ENCODE results near the gene DUS3L. TPM values are rescaled to one million over a fixed set of nuclear protein-coding genes. Genes with fewer than 3 reads are reported as not detected.

The DUS3L gene
- total RNA-seq, 2 experiments from 2014 or later, result 38.3 to 42.1 TPM

- POLR2A ChIA-PET, result interaction anchor here (0.6 to 3.3 kb wide), 34 partner anchors 11 to 1871 kb away, joined by 3 to 61 read pairs (median 4); partner anchors contain the start of genes CATSPERD, DUS3L, FUT6 and LONP1
- H3K27me3 Mint-ChIP-seq, result no peaks in the 10 kb centered on the region
- CTCF ChIA-PET, result interaction anchor here (0.6 to 2.7 kb wide), 12 partner anchors 12 to 1581 kb away, joined by 3 to 58 read pairs (median 4); partner anchors contain the start of genes CATSPERD, DUS3L, LONP1 and NDUFA11
These were observed 37.1 kb upstream of the DUS3L start for GRCh38 chr19:5827891-5828660.

GRCh38 chr19:5827342-5827890 lies 36.5 kb upstream of the DUS3L start:
- Mint-ChIP-seq H3K27ac (peak overlapping the region; percentile 85), H3K9me3 (no peaks in the 10 kb centered on the region), H3K4me1 (peaks cover 14% of the 10 kb centered on the region), H3K27me3 (no peaks in the 10 kb centered on the region), H3K4me3 (peak overlapping the region; percentile 94), H3K36me3 (ENCODE audit: low read depth) (no peaks in the 10 kb centered on the region)
- CTCF ChIA-PET, result interaction anchor here (0.6 to 2.7 kb wide), 11 partner anchors 13 to 1581 kb away, joined by 3 to 58 read pairs (median 4); partner anchors contain the start of genes CATSPERD, DUS3L, LONP1 and NDUFA11
- no peak for DNase-seq
- POLR2A ChIA-PET, result interaction anchor here (0.6 to 3.3 kb wide), 20 partner anchors 11 to 1871 kb away, joined by 3 to 61 read pairs (median 6); partner anchors contain the start of genes CATSPERD, DUS3L, FUT6 and LONP1

More at GRCh38 chr19:5827891-5828660, 37.1 kb upstream of the DUS3L start:
- peak; percentile 97 for DNase-seq
- H3K9me3 Mint-ChIP-seq, result no peaks in the 10 kb centered on the region
- H3K36me3 Mint-ChIP-seq (ENCODE audit: low read depth), result no peaks in the 10 kb centered on the region
- peaks cover 14% of the 10 kb centered on the region for H3K4me1 Mint-ChIP-seq
- H3K4me3 Mint-ChIP-seq, result peak overlapping the region; percentile 94
- H3K27ac Mint-ChIP-seq, result peak overlapping the region; percentile 97

- no peaks in the 10 kb centered on the region for H3K27me3 Mint-ChIP-seq
- ChIA-PET POLR2A (interaction anchor here (0.6 to 3.3 kb wide), 9 partner anchors 18 to 1664 kb away, joined by 4 to 61 read pairs (median 11); partner anchors contain the start of genes CATSPERD, DUS3L, LONP1 and NDUFA11), CTCF (interaction anchor here (1.2 to 2.7 kb wide), 2 partner anchors 23 to 36 kb away, joined by 3 to 58 read pairs; partner anchors contain the start of genes DUS3L and NRTN)
- no peaks in the 10 kb centered on the region for H3K36me3 Mint-ChIP-seq (ENCODE audit: low read depth)
- peak overlapping the region; percentile 94 for H3K4me3 Mint-ChIP-seq
- DNase-seq, result peak; percentile 22
- peak overlapping the region; percentile 85 for H3K27ac Mint-ChIP-seq
- peaks cover 14% of the 10 kb centered on the region for H3K4me1 Mint-ChIP-seq
- no peaks in the 10 kb centered on the region for H3K9me3 Mint-ChIP-seq
These were observed 35.8 kb upstream of the DUS3L start for GRCh38 chr19:5826531-5827341.

- no peaks in the 10 kb centered on the region for H3K9me3 Mint-ChIP-seq
- H3K27me3 Mint-ChIP-seq, result peaks cover 2% of the 10 kb centered on the region
- POLR2A ChIA-PET, result no interaction called here
These were observed 34.2 kb upstream of the DUS3L start for GRCh38 chr19:5825178-5825577.

GRCh38 chr19:5824751-5825150 lies 33.8 kb upstream of the DUS3L start:
- DNase-seq, result no peak
- Mint-ChIP-seq H3K36me3 (ENCODE audit: low read depth) (no peaks in the 10 kb centered on the region), H3K27me3 (peaks cover 2% of the 10 kb centered on the region), H3K27ac (no peak overlapping the region), H3K4me3 (no peak overlapping the region), H3K4me1 (peaks cover 12% of the 10 kb centered on the region), H3K9me3 (no peaks in the 10 kb centered on the region)
- ChIA-PET POLR2A (no interaction called here), CTCF (no interaction called here)

More at GRCh38 chr19:5825178-5825577, 34.2 kb upstream of the DUS3L start:
- Mint-ChIP-seq H3K36me3 (ENCODE audit: low read depth) (no peaks in the 10 kb centered on the region), H3K4me3 (no peak overlapping the region), H3K4me1 (peaks cover 14% of the 10 kb centered on the region), H3K27ac (no peak overlapping the region)
- CTCF ChIA-PET, result no interaction called here
- no peak for DNase-seq

- Mint-ChIP-seq H3K27me3 (peaks cover 2% of the 10 kb centered on the region), H3K36me3 (ENCODE audit: low read depth) (no peaks in the 10 kb centered on the region), H3K4me3 (no peak overlapping the region), H3K9me3 (no peaks in the 10 kb centered on the region), H3K4me1 (peaks cover 12% of the 10 kb centered on the region), H3K27ac (no peak overlapping the region)
- ChIA-PET CTCF (interaction anchor here (1.9 kb wide), 1 partner anchor 20 kb away, joined by 6 read pairs; no protein-coding TSS in a partner anchor), POLR2A (no interaction called here)
- no peak for DNase-seq
These were observed 32.8 kb upstream of the DUS3L start for GRCh38 chr19:5823579-5824281.

- Mint-ChIP-seq H3K27ac (no peak overlapping the region), H3K4me1 (peaks cover 8% of the 10 kb centered on the region), H3K9me3 (no peaks in the 10 kb centered on the region), H3K27me3 (peaks cover 3% of the 10 kb centered on the region), H3K4me3 (no peak overlapping the region), H3K36me3 (ENCODE audit: low read depth) (no peaks in the 10 kb centered on the region)
- ChIA-PET POLR2A (interaction anchor here (0.7 to 1.0 kb wide), 3 partner anchors 18 to 194 kb away, joined by 3 to 4 read pairs (median 3); partner anchors contain the start of gene DUS3L), CTCF (interaction anchor here (1.9 kb wide), 1 partner anchor 18 kb away, joined by 6 read pairs; no protein-coding TSS in a partner anchor)
- DNase-seq, result no peak
These were observed 31.4 kb upstream of the DUS3L start for GRCh38 chr19:5822181-5822844.

- no peak overlapping the region for H3K4me3 Mint-ChIP-seq
- ChIA-PET POLR2A (no interaction called here), CTCF (interaction anchor here (1.2 to 1.9 kb wide), 2 partner anchors 18 kb away, joined by 5 to 6 read pairs; no protein-coding TSS in a partner anchor)
These were observed 30.7 kb upstream of the DUS3L start for GRCh38 chr19:5821521-5822180.

GRCh38 chr19:5820785-5821184 lies 29.8 kb upstream of the DUS3L start:
- Mint-ChIP-seq H3K36me3 (ENCODE audit: low read depth) (no peaks in the 10 kb centered on the region), H3K4me1 (no peaks in the 10 kb centered on the region), H3K27me3 (peaks cover 8% of the 10 kb centered on the region), H3K4me3 (no peak overlapping the region), H3K9me3 (no peaks in the 10 kb centered on the region), H3K27ac (no peak overlapping the region)
- DNase-seq, result no peak
- POLR2A ChIA-PET, result no interaction called here
- CTCF ChIA-PET, result interaction anchor here (1.2 kb wide), 1 partner anchor 17 kb away, joined by 5 read pairs; no protein-coding TSS in a partner anchor

More at GRCh38 chr19:5821521-5822180, 30.7 kb upstream of the DUS3L start:
- Mint-ChIP-seq H3K4me1 (peaks cover 1% of the 10 kb centered on the region), H3K27me3 (peaks cover 6% of the 10 kb centered on the region), H3K36me3 (ENCODE audit: low read depth) (no peaks in the 10 kb centered on the region), H3K27ac (no peak overlapping the region), H3K9me3 (no peaks in the 10 kb centered on the region)
- no peak for DNase-seq

- H3K27me3 Mint-ChIP-seq, result peaks cover 9% of the 10 kb centered on the region
- no peaks in the 10 kb centered on the region for H3K36me3 Mint-ChIP-seq (ENCODE audit: low read depth)
- ChIA-PET CTCF (no interaction called here), POLR2A (no interaction called here)
- H3K4me3 Mint-ChIP-seq, result no peak overlapping the region
- no peaks in the 10 kb centered on the region for H3K9me3 Mint-ChIP-seq
- no peaks in the 10 kb centered on the region for H3K4me1 Mint-ChIP-seq
- no peak overlapping the region for H3K27ac Mint-ChIP-seq
- DNase-seq, result no peak
These were observed 27.6 kb upstream of the DUS3L start for GRCh38 chr19:5818594-5818993.

GRCh38 chr19:5817218-5817617 lies 26.3 kb upstream of the DUS3L start:
- Mint-ChIP-seq H3K4me1 (no peaks in the 10 kb centered on the region), H3K27me3 (peaks cover 9% of the 10 kb centered on the region), H3K4me3 (no peak overlapping the region), H3K36me3 (ENCODE audit: low read depth) (no peaks in the 10 kb centered on the region), H3K27ac (no peak overlapping the region), H3K9me3 (no peaks in the 10 kb centered on the region)
- ChIA-PET POLR2A (no interaction called here), CTCF (no interaction called here)
- DNase-seq, result no peak

Data from activated CD4-positive, alpha-beta memory T cell treated with anti-CD3 and anti-CD28 coated beads, Interleukin-2, amount 10 ng/mL, durations not matched to agents 7 days and 5 days (primary cell).